Airway epithelial cell (primary cell): Measurements from ENCODE around the gene ATP5F1C. TPM values are rescaled to one million over a fixed set of nuclear protein-coding genes. Genes with fewer than 3 reads are reported as not detected.

Experiments
- total RNA-seq: library from RNA; depleted of rRNA; stranded (reverse); fragments of >200 nt; gene quantifications from 2 replicates; pipeline ENCODE4 v1.2.3, GENCODE V29; 2015

Gene ATP5F1C
- total RNA-seq, result 363 and 366 TPM in 2 replicates

GRCh38 chr10:7787857-7788638, at the start of gene ATP5F1C, which contains the start of gene KIN:
Gene ATP5F1C, plus strand, starts transcription at chr10:7788177. Its CDS starts 31 bp downstream, at chr10:7788208.
Gene KIN, minus strand, starts transcription at chr10:7787993. Its CDS starts 60 bp downstream, at chr10:7787933.

GRCh38 chr10:7818295-7819120, 30.5 kb downstream of the ATP5F1C start, which contains the start of gene TAF3:
Gene TAF3, plus strand, starts transcription at chr10:7818505. Its CDS starts 205 bp downstream, at chr10:7818710.

Other genes starting within 250 kb of the ATP5F1C start
- gene ITIH5, start 121.2 kb upstream of the ATP5F1C start, total RNA-seq, result not detected in 2 replicates
- not detected in 2 replicates for gene ITIH2, start 84.9 kb upstream of the ATP5F1C start, total RNA-seq
- 7.3 and 9.7 TPM in 2 replicates for gene KIN, start 184 bp upstream of the ATP5F1C start, total RNA-seq
- 1.6 and 2.9 TPM in 2 replicates for gene TAF3, start 30.3 kb downstream of the ATP5F1C start, total RNA-seq